Measurements from ENCODE around the gene PRKAG2. TPM values are rescaled to one million over a fixed set of nuclear protein-coding genes. Genes with fewer than 3 reads are reported as not detected.

PRKAG2 gene
- total and polyA plus RNA-seq, 2 of the 13 experiments (the other 11 are each of a cell fraction or from before 2014, with no cell fraction given): 0.90 to 1.3 TPM

DNA sequence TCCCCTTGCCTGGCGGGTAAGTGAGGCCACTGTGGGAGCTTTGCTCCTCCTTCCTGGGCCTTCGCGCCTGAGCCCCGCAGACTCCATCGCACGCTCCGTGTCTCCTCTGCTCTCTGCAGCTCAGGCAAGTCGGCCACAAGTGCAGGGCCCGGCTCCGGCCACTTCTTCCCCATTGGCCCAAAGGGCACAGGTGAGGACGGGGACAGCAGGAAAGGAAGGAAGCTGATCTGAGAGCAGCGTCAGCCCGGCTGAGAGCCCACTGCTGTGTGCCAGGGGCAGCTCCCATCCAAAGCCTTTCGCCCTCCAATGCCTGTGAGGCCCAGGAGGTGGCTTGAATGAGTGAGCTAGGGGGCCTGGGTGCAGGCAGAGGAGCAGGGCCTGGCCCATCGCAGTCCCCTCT, 323.6 kb downstream of the PRKAG2 start:
- peaks cover 12% of the 10 kb centered on the region for H3K4me1 ChIP-seq (ENCODE audit: insufficient read depth, low read length)
- no peaks in the 10 kb centered on the region for H3K9me3 ChIP-seq (ENCODE audit: low read length)
- WGBS (ENCODE audit: low lambda C conversion rate): 78% methylated on average over 14 of the region's 15 CpGs
- ATAC-seq (no peak), DNase-seq (ENCODE audit: low spot score) (no peak), FAIRE-seq (no peak)
- POLR2A ChIA-PET: no interaction called here
- no peak overlapping the region for H3K27ac ChIP-seq (ENCODE audit: extremely low read length, insufficient read depth, low read length)
- H2AFZ ChIP-seq (ENCODE audit: low read length): no peak overlapping the region
- in situ Hi-C loops (cut with HindIII; ENCODE audit: extremely low pct_ligation_motif_present, low pct_unique_long_range_greater_than_20kb): no loop called here
- no peak overlapping the region for H3K4me3 ChIP-seq (replicated peaks in 1 of 3; ENCODE audit: insufficient read depth in 1 of 3, low read depth in 2 of 3, low read length in 3 of 3)
- CTCF ChIA-PET (ENCODE audit: low intra/inter-chr PET ratio, low total read pairs): no interaction called here
- no peaks in the 10 kb centered on the region for H3K79me2 ChIP-seq (ENCODE audit: insufficient read depth, low read length)
- peaks cover 2 to 8% of the 10 kb centered on the region in 2 experiments; a peak in 2 of 5 replicates for H3K27me3 ChIP-seq (ENCODE audit: control insufficient read depth in 1 of 2, insufficient read depth in 2 of 2, low read length in 2 of 2)
- H4K20me1 ChIP-seq (ENCODE audit: insufficient read depth, low read length): no peaks in the 10 kb centered on the region
- no TSS peak for BruUV-seq (replicated peaks)
- H3K36me3 ChIP-seq (replicated peaks in 1 of 2; ENCODE audit: control insufficient read depth in 1 of 2, insufficient read depth in 2 of 2, low read length in 2 of 2): no peaks in the 10 kb centered on the region
- no peak overlapping the region for H3K4me2 ChIP-seq (ENCODE audit: low read depth, low read length)
- TF ChIP-seq, protein P1, sequence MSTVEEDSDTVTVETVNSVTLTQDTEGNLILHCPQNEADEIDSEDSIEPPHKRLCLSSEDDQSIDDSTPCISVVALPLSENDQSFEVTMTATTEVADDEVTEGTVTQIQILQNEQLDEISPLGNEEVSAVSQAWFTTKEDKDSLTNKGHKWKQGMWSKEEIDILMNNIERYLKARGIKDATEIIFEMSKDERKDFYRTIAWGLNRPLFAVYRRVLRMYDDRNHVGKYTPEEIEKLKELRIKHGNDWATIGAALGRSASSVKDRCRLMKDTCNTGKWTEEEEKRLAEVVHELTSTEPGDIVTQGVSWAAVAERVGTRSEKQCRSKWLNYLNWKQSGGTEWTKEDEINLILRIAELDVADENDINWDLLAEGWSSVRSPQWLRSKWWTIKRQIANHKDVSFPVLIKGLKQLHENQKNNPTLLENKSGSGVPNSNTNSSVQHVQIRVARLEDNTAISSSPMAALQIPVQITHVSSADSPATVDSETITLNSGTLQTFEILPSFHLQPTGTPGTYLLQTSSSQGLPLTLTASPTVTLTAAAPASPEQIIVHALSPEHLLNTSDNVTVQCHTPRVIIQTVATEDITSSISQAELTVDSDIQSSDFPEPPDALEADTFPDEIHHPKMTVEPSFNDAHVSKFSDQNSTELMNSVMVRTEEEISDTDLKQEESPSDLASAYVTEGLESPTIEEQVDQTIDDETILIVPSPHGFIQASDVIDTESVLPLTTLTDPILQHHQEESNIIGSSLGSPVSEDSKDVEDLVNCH (CRISPR knock-in tag; IDR thresholded peaks at IDR 0.05): no peak
- TF ChIP-seq, protein P2, sequence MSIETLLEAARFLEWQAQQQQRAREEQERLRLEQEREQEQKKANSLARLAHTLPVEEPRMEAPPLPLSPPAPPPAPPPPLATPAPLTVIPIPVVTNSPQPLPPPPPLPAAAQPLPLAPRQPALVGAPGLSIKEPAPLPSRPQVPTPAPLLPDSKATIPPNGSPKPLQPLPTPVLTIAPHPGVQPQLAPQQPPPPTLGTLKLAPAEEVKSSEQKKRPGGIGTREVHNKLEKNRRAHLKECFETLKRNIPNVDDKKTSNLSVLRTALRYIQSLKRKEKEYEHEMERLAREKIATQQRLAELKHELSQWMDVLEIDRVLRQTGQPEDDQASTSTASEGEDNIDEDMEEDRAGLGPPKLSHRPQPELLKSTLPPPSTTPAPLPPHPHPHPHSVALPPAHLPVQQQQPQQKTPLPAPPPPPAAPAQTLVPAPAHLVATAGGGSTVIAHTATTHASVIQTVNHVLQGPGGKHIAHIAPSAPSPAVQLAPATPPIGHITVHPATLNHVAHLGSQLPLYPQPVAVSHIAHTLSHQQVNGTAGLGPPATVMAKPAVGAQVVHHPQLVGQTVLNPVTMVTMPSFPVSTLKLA (IDR thresholded peaks at IDR 0.05): no peak
- TF ChIP-seq U2AF1 (optimal IDR thresholded peaks at IDR 0.05; ENCODE audit: low read depth, low read length) (no peak), YEATS4 (CRISPR knock-in tag; IDR thresholded peaks at IDR 0.05; ENCODE audit: borderline replicate concordance) (no peak), NFE2L2 (IDR thresholded peaks at IDR 0.05; ENCODE audit: low read length) (no peak), ZNF441 (CRISPR knock-in tag; IDR thresholded peaks at IDR 0.05; ENCODE audit: borderline replicate concordance) (no peak), MEF2D (CRISPR knock-in tag; IDR thresholded peaks at IDR 0.05) (no peak), SNRNP70 (IDR thresholded peaks at IDR 0.05; ENCODE audit: low read depth, low read length) (no peak), MAFF (IDR thresholded peaks at IDR 0.05; ENCODE audit: low read depth, low read length) (no peak), ZNF552 (CRISPR knock-in tag; IDR thresholded peaks at IDR 0.05; ENCODE audit: borderline replicate concordance) (no peak), ZNF563 (CRISPR knock-in tag; IDR thresholded peaks at IDR 0.05) (no peak)
- TF ChIP-seq, protein P3, sequence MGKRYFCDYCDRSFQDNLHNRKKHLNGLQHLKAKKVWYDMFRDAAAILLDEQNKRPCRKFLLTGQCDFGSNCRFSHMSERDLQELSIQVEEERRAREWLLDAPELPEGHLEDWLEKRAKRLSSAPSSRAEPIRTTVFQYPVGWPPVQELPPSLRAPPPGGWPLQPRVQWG (CRISPR knock-in tag; IDR thresholded peaks at IDR 0.05; ENCODE audit: borderline replicate concordance, low read depth): no peak
- TF ChIP-seq, protein P4, sequence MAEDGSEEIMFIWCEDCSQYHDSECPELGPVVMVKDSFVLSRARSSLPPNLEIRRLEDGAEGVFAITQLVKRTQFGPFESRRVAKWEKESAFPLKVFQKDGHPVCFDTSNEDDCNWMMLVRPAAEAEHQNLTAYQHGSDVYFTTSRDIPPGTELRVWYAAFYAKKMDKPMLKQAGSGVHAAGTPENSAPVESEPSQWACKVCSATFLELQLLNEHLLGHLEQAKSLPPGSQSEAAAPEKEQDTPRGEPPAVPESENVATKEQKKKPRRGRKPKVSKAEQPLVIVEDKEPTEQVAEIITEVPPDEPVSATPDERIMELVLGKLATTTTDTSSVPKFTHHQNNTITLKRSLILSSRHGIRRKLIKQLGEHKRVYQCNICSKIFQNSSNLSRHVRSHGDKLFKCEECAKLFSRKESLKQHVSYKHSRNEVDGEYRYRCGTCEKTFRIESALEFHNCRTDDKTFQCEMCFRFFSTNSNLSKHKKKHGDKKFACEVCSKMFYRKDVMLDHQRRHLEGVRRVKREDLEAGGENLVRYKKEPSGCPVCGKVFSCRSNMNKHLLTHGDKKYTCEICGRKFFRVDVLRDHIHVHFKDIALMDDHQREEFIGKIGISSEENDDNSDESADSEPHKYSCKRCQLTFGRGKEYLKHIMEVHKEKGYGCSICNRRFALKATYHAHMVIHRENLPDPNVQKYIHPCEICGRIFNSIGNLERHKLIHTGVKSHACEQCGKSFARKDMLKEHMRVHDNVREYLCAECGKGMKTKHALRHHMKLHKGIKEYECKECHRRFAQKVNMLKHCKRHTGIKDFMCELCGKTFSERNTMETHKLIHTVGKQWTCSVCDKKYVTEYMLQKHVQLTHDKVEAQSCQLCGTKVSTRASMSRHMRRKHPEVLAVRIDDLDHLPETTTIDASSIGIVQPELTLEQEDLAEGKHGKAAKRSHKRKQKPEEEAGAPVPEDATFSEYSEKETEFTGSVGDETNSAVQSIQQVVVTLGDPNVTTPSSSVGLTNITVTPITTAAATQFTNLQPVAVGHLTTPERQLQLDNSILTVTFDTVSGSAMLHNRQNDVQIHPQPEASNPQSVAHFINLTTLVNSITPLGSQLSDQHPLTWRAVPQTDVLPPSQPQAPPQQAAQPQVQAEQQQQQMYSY (CRISPR knock-in tag; IDR thresholded peaks at IDR 0.05): no peak
- intact Hi-C loops (cut with micrococcal nuclease; ENCODE audit: unreplicated experiment): no loop called here
- H3K9ac ChIP-seq (ENCODE audit: insufficient read depth, low read depth, low read length): no peak overlapping the region
